GM04504 (cell line): ENCODE data around the gene NVL.
A peak's percentile ranks its signal among the peaks of the same experiment; 100 is the strongest.
"Not testable (repeated sequence)": the region's sequence is repeated elsewhere in the genome, so short reads cannot be mapped to it uniquely, and the experiment has no call there.

ENCODE experiments used
- DNase-seq: peaks from one replicate; pipeline ENCODE4 v3.0.0-alpha.2; 2012; ENCODE audit warnings: low read depth

The NVL gene

GRCh38 chr1:224329842-224330753 is at the start of gene NVL:
Gene NVL, minus strand, starts transcription at chr1:224330172. Its CDS starts 45 bp downstream, at chr1:224330127.
- DNase-seq, result peak; percentile 73

GRCh38 chr1:224378855-224379631 is 49.1 kb upstream of the NVL start:
- DNase-seq, result no peak

- peak; percentile 3 for DNase-seq
These were observed 47.7 kb upstream of the NVL start for GRCh38 chr1:224377676-224378006.

- no peak for DNase-seq
These were observed 45.1 kb upstream of the NVL start for GRCh38 chr1:224375059-224375458.

- no peak for DNase-seq
These were observed 43.1 kb upstream of the NVL start for GRCh38 chr1:224373008-224373590.

GRCh38 chr1:224368409-224368808 is 38.4 kb upstream of the NVL start:
- no peak for DNase-seq

GRCh38 chr1:224359207-224359606 is 29.2 kb upstream of the NVL start:
- DNase-seq, result no peak

GRCh38 chr1:224358237-224358636 is 28.3 kb upstream of the NVL start:
- no peak for DNase-seq

GRCh38 chr1:224357626-224358124 is 27.7 kb upstream of the NVL start:
- peak; percentile 29 for DNase-seq

- peak; percentile 88 for DNase-seq
These were observed 27.0 kb upstream of the NVL start, which contains the start of gene CNIH4 for GRCh38 chr1:224356685-224357625. Gene CNIH4, plus strand, starts transcription at chr1:224356879. Its CDS starts 46 bp downstream, at chr1:224356925.

- DNase-seq, result no peak
These were observed 24.3 kb upstream of the NVL start for GRCh38 chr1:224353975-224354925.

GRCh38 chr1:224352436-224353085 is 22.6 kb upstream of the NVL start:
- not testable (repeated sequence) for DNase-seq

GRCh38 chr1:224349716-224350115 is 19.7 kb upstream of the NVL start:
- DNase-seq, result not testable (repeated sequence)

- DNase-seq, result no peak
These were observed 18.2 kb upstream of the NVL start for GRCh38 chr1:224348137-224348536.

GRCh38 chr1:224343679-224344078 is 13.7 kb upstream of the NVL start:
- DNase-seq, result no peak

- DNase-seq, result not testable (repeated sequence)
These were observed 10.7 kb upstream of the NVL start for GRCh38 chr1:224340453-224341384.

- no peak for DNase-seq
These were observed 9.6 kb upstream of the NVL start for GRCh38 chr1:224339442-224340033.
